Anterior cingulate cortex (tissue), 58 donors: ENCODE data around the gene CAPN3.
A peak's percentile ranks its signal among the peaks of the same experiment; 100 is the strongest.

Experiments used
- DNase-seq, 58 donors: peaks; one replicate each; lab custom pipeline; 2025; lab: John Stamatoyannopoulos, UW

The CAPN3 gene

DNA sequence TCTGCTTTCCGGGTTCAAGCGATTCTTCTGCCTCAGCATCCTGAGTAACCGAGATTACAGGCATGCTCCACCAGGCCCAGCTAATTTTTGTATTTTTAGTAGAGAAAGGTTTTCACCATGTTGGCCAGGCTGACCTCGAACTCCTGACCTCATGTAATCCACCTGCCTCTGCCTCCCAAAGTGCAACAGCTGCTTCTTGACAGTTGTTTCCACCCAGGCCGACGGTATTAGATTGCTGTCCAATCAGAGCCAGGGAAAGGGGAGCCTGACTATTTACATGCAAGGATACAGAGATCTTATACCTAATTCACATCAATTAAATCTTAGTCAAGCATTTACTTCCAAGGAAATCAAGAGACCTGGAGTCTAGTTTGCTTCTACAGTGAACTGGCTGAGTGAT, 4.0 kb upstream of the CAPN3 start:
- DNase-seq, result no peak

DNA sequence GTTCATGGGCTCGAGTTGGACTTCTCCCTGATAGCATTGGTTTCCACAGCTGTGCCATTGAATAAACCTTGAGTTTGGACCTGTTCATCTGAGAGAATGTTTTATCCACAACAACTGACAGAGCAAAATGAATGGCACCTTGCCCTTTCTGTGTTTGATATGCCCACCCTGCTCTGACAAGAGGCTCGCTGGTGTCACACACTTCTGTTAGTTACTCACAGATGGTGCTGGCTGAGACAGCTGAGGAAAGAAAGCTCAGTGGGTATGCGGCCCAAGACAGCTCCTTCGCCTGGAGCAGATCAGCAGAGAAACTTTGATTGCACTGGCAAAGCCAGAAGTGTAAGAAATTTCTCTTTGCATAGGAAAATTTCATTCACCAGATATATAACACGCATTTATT, 2.5 kb upstream of the CAPN3 start:
- no peak for DNase-seq

DNA sequence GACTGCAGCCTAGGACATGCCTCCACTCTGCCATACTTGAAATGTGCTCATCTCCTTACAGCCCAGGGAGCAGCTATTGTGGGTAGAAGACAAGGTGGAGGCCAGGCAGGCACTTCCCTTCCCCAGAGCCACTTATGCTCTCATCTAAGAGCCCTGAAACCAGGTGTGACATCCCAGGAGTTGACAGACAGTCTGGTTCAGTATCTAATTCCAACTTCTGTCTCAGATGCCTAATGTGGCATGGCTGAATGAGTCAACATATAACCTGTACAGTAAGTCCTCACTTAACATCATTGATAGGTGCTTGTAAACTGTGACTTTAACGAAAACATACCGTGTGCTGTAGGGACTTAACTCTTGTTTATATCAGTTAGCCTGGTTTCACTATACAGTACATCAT, 1.2 kb upstream of the CAPN3 start:
- no peak for DNase-seq

DNA sequence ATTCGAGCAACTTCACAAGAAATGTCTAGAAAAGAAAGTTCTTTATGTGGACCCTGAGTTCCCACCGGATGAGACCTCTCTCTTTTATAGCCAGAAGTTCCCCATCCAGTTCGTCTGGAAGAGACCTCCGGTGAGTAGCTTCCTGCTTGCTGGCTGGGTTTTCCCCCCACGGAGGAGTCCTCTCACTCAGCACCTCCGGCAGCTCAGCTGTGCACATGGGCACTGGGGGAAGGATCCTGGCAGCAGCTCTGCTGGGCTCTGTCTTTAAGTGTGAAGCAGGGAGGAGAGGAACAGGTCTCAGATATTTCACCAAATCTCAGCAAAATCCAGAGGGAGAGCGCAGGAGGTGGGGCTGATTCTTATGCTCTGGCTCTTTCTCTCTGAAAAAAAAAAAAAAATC, 684 bp downstream of the CAPN3 start:
- peak in 4 of 58 donors; percentile 2 to 7 (median 5) for DNase-seq

DNA sequence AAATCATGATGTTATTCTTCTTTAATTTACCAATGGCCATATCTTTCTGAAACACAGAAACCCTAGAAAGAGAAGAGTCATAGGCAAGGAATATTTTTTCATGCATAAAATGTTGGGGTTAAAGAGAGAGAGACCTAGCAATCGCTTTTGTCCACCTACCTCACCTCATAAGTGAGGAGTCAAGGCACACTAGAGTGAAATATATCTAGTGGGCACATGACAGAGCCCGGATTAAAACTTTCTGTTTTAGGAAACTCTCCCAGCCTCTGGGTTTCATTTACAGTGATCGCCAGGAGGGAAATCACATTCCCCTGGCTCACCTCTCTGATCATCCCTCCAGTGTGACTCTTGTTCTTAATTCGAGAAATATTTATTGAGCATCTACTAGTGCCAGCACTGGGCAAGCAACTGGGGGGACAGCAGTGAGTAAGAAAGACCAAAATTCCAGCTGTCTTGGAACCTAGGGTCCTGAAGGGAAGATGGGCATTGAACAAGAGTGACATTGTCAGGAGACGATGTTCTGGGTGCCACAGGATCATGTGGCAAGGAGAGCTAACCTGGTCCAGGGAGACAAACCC, 1.3 kb downstream of the CAPN3 start:
- DNase-seq, result no peak

DNA sequence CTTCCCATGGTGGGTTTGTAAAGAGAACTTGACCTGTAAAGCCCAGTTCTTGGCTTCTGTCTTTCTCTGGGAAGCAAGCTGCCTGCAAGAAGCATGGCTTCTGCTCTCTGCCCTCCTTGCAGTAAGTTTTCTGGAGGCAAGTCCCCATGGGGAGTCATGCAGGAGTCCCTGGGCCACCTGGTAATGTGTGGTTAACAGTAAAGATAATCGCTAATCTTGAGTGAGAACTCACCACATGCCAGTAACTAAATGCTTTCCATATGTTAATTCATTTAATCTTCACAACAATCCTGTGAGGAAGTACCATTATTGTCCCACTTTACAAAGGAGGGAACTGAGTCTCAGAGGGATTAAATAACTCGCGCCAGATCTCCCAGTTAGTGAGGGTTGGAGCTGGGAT, 4.2 kb downstream of the CAPN3 start:
- no peak for DNase-seq

DNA sequence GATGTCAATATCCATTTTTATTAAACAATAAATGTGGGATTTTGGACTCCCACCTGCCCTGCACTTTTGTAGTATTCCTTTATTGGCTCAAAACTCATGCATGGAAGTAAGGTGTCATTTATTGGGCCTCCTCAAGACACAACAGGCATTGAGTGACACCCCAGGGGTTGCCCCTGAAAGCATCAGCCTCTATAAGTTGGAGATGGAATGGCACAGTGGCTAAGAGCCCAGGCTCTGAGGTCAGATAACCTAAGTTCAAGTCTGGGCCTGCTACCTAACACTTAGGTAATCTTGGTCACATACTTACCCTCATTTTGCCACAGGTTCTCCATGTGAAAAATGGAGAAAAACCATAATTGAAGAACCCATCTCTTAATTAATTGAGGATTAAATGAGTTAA, 4.6 kb downstream of the CAPN3 start:
- DNase-seq, result no peak

DNA sequence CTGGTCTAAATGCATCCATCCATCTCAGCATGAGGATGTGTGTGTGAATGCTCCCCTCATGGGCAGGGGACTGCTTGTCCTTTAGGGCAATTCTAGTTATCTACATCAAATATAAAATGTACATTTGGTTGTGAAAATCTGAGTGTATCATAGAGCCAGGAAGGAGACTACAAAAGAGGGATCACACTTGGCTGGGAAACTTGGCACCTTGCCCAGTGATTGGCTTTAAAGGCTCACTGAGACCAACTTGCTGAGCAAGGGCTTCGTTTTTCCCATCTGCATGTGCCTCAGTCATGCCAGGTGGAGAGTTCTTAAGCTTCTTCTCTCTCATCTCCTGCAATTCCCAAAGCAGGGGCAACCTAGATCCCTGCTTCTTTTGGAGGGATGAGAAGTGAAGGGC, 5.2 kb downstream of the CAPN3 start:
- peak in 16 of 58 donors; percentile 4 to 54 (median 14) for DNase-seq

DNA sequence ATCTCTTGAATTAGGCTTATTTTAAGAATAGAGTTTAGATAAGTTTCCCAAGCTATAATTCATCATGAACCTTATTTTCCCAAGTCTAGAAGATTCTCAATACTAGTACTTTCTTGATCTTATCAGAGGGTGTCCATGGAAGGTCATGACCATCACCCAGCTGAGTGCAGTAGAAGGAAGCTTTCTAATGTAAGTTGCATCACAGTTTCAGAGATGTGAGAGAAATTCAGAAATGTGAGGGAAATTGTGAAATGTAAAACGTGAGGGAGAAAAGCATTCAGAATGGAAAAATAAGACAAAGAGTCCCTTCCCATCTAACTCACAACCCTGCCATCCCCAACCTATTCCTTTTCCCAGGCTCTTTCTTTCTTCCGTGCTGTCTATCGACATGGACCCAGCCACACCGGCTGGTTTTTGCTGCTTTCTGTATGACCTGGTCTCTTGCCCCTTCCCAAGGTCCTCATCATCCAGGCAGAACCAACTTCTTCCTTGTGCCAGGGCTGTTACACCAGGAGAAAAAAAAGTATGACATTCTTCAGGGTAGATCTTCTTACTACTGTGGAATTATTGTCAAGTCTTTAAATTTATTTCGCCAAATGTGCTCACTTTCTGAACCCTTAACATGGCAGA, 6.7 kb downstream of the CAPN3 start:
- no peak for DNase-seq

DNA sequence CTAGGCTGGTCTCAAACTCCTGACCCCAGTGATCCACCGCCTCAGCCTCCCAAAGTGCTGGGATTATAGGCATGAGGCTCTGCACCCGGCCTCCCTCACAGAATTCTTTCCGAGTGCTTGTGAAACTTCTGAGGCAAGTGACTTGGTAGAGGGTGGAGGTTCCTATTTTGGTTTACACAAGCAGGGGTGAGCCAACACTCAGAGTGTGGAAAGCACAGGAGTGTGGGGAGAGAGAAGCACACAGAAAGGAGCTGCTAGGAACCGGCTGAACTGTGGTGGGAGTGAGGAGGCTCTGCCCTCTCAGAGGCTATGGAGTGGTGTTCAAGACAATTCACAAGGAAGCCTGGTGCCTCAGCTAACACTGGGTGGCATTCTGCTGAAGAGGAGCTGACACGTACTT, 7.7 kb downstream of the CAPN3 start:
- DNase-seq, result no peak

DNA sequence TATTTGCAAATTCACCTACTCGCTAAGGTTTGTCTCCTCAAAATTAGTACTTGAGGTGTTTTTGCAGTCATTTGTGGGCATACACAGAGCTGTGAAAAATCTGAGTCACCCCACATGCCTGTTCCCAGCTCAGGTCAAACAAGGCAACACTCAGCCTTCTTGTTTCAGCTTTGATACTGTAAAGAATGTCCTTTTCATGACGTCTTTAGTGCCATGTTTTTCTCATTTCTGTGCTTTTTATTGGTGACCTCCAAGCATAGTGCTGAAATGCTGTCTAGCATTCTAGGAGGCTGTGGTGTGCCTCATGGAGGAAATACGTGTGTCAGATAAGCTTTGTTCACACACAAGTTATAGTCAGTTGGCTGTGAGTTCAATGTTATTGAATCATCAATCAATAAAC, 8.8 kb downstream of the CAPN3 start:
- DNase-seq, result no peak

DNA sequence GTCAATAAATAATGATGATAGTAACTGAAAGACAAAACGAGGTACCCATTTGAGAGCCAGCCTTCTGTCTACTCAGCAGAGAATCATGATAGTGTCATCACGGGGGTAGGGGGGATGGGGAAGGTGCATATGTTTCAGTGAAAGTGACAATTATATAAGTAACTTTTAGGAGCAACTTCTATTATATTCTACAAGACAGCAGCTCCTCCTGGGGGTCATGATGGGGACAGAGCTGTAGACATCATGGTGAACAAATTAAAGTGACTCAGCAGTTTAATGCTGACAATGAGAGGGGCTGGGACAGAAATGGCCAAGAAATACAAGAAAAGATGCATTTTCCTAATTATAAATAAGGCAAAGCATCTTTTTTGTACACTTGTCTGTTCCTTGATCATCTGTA, 11.8 kb downstream of the CAPN3 start:
- no peak for DNase-seq

DNA sequence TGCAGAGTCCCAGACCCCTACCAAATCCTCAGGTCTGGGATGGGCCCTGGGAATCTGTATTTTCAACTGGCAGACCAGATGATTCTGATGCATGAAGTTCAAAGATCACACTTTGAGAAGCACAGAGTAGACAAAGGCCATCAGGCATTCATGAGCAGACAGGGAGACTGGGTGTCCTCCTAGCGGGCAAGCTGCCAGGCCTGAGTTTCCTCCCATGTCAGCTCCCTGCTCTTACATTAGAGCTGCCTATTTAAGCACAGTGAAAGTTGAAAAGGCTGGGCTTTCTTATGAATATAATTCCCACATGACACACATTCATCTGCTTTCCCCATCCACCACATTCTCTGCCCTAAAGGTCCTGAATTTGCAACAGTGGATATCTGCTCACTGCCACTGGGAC, 14.0 kb downstream of the CAPN3 start:
- peak in 1 of 58 donors; percentile 31 for DNase-seq

DNA sequence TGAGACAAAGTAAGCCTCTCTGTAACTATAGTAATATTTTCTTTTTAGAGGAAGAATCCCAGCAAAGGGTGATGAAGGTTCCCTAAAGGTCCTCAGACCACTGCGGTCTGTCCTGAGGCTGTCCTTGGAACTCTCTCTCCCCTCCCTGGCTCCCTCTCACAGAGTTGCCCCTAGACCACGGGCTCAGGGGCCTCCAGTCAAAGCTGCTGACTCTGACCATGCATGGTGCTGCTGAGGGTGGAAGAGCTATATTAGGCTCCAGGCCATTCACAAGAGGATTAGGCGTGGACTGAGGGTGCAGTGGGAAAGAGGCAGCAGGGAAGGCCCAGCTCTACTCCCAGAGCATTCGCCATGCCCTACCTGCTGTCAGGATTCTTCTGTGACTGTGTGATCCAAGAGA, 14.6 kb downstream of the CAPN3 start:
- no peak for DNase-seq

DNA sequence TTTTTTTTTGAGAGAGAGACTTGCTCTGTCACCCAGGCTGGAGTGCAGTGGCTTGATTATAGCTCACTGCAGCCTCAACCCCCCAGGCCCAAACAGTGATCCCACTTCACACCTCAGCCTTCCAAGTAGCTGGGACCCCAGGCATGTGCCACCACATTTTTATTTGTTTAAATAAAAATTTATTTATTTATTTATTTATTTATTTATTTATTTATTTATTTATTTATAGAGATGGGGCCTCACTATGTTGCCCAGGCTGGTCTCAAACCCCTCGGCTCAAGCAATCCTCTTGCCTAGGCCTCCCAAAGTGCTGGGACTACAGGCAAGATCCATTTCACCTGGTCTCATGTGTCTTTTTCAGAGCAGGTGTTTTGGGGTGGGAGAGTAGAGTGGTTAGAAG, 15.5 kb downstream of the CAPN3 start:
- no peak for DNase-seq

DNA sequence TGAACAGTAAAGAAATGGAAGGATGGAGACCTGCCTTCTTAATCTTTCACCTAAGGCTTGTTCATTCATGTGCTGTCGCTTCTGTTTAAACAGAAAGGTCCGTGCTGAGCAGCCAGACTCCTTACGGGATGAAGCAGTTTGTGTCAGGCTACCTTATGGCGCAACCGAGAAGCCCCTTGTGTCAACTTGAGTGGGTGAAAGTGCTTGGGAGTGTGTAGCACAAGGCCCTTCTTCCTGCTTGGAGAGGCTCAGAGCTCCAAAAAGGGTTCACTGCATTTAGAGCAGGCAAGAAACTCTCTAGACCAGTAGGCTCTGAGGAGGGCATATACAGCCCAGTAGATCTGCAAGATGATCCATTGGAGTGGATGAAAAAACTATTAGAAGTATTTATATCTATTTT, 16.0 kb downstream of the CAPN3 start:
- no peak for DNase-seq

DNA sequence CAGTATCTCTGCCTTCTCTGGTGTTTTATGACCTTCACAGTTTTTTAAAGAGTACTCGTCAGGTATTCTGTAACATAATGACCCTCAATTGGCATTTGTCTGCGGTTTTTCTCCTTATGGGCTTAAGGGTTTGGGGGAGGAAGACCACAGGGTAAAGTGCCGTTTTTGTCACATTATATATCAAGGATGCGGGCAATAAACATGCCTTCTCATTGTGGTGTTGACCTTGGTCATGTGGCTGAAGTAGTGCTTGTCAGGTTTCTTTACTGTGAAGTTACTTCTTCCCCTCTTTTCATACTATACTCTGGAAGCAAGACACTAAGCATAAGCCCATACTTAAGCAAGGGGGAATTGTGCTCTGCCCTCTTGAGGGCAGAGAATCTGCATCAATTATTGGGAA, 16.6 kb downstream of the CAPN3 start:
- no peak for DNase-seq

DNA sequence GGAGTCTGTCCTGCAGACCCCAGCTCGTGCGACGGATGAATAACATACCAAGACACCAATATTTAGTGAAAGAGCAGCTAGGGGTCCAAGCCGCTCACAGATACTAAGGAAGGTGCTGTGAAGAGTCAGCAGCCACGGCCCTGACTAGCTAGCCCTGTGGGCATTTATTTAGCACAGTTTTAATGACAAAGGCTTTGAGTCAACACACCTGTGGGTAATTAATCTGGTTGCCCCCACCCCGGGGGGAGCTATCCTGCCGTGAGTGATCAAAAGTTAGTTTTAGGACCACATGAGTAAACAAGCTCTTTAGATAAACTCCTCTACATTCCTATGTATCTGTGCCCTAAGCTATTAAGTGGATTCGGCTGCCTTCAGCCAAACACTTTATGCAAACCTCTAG, 18.7 kb downstream of the CAPN3 start:
- DNase-seq, result no peak

DNA sequence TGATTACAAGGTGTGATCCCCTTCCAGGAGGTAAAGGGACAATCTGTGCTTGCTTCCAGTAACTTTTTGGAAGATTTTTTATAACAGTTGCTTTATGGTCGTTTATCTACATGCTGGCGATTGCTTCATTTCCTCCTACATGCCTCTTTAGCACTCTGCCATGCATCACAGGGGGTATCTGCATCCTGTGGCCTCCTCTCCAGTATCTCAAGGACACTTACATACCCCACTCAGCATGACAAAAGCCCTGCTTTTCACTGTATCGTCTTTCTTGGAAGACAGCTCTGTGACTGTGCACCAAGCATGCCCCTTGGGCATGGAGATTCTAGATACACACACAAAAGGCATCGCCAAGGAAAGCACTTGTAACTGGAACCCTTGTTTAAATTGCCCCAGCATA, 25.3 kb downstream of the CAPN3 start:
- no peak for DNase-seq

DNA sequence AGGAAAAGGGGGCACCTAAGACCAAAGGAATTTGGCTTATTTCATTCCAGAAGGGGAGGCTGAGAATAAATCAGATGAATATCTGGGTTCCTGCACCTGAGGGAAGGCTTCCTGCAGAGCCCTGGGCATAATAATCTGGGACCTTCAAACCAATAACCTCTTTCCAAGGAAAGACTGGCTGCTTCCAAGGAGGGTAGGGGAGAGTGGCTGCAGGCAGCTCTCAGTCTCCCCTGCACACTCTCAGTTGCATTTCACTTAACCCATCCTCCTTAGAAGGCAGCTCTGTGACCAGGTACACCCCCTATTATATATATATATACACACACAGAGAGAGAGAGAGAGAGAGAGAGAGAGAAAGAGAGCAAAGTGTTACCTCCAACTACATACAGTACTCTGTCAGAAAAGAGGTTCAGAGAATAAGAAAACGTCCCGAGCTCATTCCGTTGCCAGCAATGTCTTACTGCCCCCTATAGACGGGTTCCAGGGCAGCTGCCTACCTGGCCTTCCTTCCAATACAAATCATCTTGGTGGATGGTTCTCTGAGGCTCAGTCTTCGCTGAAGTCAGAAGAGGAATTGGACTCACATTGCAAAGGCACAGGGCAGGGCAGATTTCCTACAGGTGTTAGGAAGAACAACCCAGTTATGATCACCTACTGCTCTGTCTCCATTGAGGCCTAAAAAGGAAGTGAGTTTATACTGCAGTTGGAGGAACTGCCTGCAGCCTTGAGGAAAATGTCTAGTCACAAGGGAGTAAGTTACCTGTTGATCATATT, 26.1 kb downstream of the CAPN3 start:
- DNase-seq, result peak in 4 of 58 donors; percentile 1 to 24 (median 10)

DNA sequence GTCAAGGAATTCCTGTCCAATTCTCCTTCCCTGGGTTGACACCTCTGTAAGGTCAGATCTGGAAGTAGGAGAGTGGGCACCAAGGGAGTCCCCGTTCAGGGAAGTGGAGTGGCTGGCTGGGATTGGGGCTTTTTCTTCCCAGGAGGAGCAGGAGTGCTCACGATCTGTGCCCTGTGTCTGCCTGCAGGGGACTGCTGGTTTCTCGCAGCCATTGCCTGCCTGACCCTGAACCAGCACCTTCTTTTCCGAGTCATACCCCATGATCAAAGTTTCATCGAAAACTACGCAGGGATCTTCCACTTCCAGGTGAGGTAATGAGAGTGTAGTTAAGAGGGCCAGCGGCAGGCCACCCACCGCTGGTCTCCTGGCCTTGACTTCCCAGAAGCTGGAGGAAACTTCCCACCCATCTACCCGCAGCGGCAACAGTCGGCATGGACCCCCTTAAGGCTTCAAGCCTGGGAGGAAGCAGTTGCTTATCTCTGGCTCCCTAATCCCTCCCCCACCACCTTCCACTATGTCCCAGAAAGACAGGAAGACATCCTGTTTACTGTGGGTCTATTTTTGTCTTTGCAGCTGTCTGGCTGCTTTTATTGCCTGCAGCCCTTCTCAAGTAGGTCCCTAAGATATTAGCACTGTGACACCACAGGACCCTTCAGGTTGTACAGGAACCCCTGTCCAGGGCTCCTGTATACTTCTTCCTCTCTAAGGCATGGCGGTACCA, 26.8 kb downstream of the CAPN3 start:
- DNase-seq, result no peak
